ENCODE data around the gene SOX8. TPM values are rescaled to one million over a fixed set of nuclear protein-coding genes. Genes with fewer than 3 reads are reported as not detected.

The SOX8 gene
- total and polyA plus RNA-seq, 10 of the 15 experiments (the other 5 are each of a cell fraction or from before 2014, with no cell fraction given): not detected

GRCh38 chr16:1021553-1022160 is 40.1 kb downstream of the SOX8 start:
- DNase-seq (ENCODE audit: low read depth, low spot score) (no peak), ATAC-seq (no peak), FAIRE-seq (no peak)
- CTCF ChIA-PET: no interaction called here
- SMC1A ChIA-PET (ENCODE audit: uncharacterized antibody, unreplicated experiment): no interaction called here
- TF ChIP-seq EED (IDR thresholded peaks at IDR 0.05; ENCODE audit: low read depth) (no peak), ATF2 (IDR thresholded peaks at IDR 0.05; ENCODE audit: low read length) (no peak), IKZF2 (IDR thresholded peaks at IDR 0.05) (no peak), EZH2 (IDR thresholded peaks at IDR 0.05; ENCODE audit: borderline replicate concordance, control insufficient read depth, low read depth, low read length) (no peak), CBX3 (IDR thresholded peaks at IDR 0.05; ENCODE audit: borderline replicate concordance, low read depth) (no peak), ZNF274 (IDR thresholded peaks at IDR 0.05; ENCODE audit: insufficient read depth, insufficient read length) (no peak), NRF1 (conservative IDR thresholded peaks at IDR 0.05; ENCODE audit: low read depth, low read length) (no peak), NR2C1 (IDR thresholded peaks at IDR 0.05) (no peak), SIN3A (IDR thresholded peaks at IDR 0.05; ENCODE audit: low read depth, low read length) (no peak), SMAD5 (IDR thresholded peaks at IDR 0.05; ENCODE audit: low read depth) (no peak), CBX5 (IDR thresholded peaks at IDR 0.05; ENCODE audit: low read depth) (no peak), NFXL1 (IDR thresholded peaks at IDR 0.05; ENCODE audit: borderline replicate concordance) (no peak)
- TF ChIP-seq, protein P1, sequence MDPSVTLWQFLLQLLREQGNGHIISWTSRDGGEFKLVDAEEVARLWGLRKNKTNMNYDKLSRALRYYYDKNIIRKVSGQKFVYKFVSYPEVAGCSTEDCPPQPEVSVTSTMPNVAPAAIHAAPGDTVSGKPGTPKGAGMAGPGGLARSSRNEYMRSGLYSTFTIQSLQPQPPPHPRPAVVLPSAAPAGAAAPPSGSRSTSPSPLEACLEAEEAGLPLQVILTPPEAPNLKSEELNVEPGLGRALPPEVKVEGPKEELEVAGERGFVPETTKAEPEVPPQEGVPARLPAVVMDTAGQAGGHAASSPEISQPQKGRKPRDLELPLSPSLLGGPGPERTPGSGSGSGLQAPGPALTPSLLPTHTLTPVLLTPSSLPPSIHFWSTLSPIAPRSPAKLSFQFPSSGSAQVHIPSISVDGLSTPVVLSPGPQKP (IDR thresholded peaks at IDR 0.05; ENCODE audit: low read depth, low read length): no peak
- TF ChIP-seq, protein P2, sequence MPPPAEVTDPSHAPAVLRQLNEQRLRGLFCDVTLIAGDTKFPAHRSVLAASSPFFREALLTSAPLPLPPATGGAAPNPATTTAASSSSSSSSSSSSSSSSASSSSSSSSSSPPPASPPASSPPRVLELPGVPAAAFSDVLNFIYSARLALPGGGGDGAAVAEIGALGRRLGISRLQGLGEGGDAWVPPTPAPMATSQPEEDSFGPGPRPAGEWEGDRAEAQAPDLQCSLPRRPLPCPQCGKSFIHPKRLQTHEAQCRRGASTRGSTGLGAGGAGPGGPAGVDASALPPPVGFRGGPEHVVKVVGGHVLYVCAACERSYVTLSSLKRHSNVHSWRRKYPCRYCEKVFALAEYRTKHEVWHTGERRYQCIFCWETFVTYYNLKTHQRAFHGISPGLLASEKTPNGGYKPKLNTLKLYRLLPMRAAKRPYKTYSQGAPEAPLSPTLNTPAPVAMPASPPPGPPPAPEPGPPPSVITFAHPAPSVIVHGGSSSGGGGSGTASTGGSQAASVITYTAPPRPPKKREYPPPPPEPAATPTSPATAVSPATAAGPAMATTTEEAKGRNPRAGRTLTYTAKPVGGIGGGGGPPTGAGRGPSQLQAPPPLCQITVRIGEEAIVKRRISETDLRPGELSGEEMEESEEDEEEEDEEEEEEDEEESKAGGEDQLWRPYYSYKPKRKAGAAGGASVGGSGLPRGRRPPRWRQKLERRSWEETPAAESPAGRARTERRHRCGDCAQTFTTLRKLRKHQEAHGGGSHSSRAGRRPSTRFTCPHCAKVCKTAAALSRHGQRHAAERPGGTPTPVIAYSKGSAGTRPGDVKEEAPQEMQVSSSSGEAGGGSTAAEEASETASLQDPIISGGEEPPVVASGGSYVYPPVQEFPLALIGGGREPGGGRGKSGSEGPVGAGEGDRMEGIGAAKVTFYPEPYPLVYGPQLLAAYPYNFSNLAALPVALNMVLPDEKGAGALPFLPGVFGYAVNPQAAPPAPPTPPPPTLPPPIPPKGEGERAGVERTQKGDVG (CRISPR knock-in tag; IDR thresholded peaks at IDR 0.05): no peak
- Histone ChIP-seq H3K27ac (ENCODE audit: control insufficient read depth, insufficient read depth) (no peak overlapping the region), H3K27me3 (replicated peaks in 1 of 2; ENCODE audit: control insufficient read depth in 2 of 2, insufficient read depth in 2 of 2, low read length in 1 of 2) (no peaks in the 10 kb centered on the region), H2AFZ (ENCODE audit: control insufficient read depth, low read depth, low read length) (no peak overlapping the region), H3K4me2 (ENCODE audit: control insufficient read depth, insufficient read depth) (no peak overlapping the region), H3K36me3 (ENCODE audit: control insufficient read depth in 2 of 2, insufficient read depth in 2 of 2, low read length in 1 of 2) (no peaks in the 10 kb centered on the region), H3K4me3 (no peak overlapping the region), H3K9ac (ENCODE audit: control insufficient read depth, insufficient read depth, low read length) (no peak overlapping the region), H3K9me3 (replicated peaks; ENCODE audit: control insufficient read depth, insufficient read depth, low read length) (no peaks in the 10 kb centered on the region), H4K20me1 (ENCODE audit: control insufficient read depth, insufficient read depth) (no peaks in the 10 kb centered on the region), H3K79me2 (ENCODE audit: control insufficient read depth, insufficient read depth, low read length) (no peaks in the 10 kb centered on the region), H3K4me1 (ENCODE audit: control insufficient read depth, insufficient read depth, low read length) (no peaks in the 10 kb centered on the region)
- 46% methylated on average over 23 of the region's 27 CpGs for WGBS (ENCODE audit: insufficient coverage, insufficient replicate concordance, low lambda C conversion rate, missing lambda C conversion rate)
- RAD21 ChIA-PET (ENCODE audit: unreplicated experiment): no interaction called here
- intact Hi-C loops (cut with micrococcal nuclease; ENCODE audit: unreplicated experiment) (no loop called here), in situ Hi-C loops (cut with MboI) (no loop called here)
- POLR2A ChIA-PET: no interaction called here
- no TSS peak for BruUV-seq (replicated peaks)

Measured in GM12878 (cell line).